Panc1 (cell line): ENCODE measurements around the gene SNTG2.

ENCODE experiments used
- POLR2AphosphoS5 ChIP-seq: IDR thresholded peaks from 2 replicates; pipeline ENCODE4 v1.6.1; 2012; ENCODE audit warnings: mild to moderate bottlenecking, low read depth, low read length, moderate library complexity
- SIN3A ChIP-seq: IDR thresholded peaks from 2 replicates; pipeline ENCODE4 v1.6.1; 2012; ENCODE audit warnings: low read depth, mild to moderate bottlenecking, low read length, moderate library complexity, borderline replicate concordance; ENCODE audit not compliant: insufficient read depth
- TF ChIP-seq, protein P1 (sequence below): fragments of 450-650 bp; IDR thresholded peaks from 2 replicates; pipeline ENCODE4 v1.5.1; 2017; ENCODE audit warnings: mild to moderate bottlenecking
- TF ChIP-seq, protein P2 (sequence below), 2 experiments: IDR thresholded peaks; 2 replicates each; pipeline ENCODE4 v1.6.1; 2011 to 2012; ENCODE audit warnings: low read depth in 2 of 2, control low read depth in 1 of 2, low read length in 1 of 2, mild to moderate bottlenecking in 1 of 2, moderate library complexity in 1 of 2; ENCODE audit not compliant: insufficient read depth in 1 of 2

DNA sequence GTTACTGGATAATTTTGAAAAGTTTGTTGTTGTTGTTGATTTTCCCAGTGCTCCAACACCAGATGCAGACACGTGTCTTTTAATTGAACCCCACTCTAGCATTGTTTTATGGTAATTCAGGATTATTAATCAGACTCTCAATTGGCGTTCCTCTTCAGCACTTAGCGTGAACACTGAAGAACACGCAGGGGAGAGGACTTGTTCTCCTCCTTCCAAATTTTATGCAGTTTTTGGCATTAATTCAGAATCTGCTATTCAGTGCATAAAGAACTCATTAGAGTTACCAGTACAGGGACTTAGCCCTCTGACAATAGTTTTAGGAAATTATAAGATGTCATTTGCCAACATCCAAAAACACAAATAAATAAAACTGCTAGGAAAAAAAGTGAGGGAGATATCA is 75.5 kb downstream of the SNTG2 start:
- TF ChIP-seq, protein P1, sequence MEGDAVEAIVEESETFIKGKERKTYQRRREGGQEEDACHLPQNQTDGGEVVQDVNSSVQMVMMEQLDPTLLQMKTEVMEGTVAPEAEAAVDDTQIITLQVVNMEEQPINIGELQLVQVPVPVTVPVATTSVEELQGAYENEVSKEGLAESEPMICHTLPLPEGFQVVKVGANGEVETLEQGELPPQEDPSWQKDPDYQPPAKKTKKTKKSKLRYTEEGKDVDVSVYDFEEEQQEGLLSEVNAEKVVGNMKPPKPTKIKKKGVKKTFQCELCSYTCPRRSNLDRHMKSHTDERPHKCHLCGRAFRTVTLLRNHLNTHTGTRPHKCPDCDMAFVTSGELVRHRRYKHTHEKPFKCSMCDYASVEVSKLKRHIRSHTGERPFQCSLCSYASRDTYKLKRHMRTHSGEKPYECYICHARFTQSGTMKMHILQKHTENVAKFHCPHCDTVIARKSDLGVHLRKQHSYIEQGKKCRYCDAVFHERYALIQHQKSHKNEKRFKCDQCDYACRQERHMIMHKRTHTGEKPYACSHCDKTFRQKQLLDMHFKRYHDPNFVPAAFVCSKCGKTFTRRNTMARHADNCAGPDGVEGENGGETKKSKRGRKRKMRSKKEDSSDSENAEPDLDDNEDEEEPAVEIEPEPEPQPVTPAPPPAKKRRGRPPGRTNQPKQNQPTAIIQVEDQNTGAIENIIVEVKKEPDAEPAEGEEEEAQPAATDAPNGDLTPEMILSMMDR: no peak
- TF ChIP-seq SIN3A (no peak), POLR2AphosphoS5 (no peak)
- TF ChIP-seq, protein P2, sequence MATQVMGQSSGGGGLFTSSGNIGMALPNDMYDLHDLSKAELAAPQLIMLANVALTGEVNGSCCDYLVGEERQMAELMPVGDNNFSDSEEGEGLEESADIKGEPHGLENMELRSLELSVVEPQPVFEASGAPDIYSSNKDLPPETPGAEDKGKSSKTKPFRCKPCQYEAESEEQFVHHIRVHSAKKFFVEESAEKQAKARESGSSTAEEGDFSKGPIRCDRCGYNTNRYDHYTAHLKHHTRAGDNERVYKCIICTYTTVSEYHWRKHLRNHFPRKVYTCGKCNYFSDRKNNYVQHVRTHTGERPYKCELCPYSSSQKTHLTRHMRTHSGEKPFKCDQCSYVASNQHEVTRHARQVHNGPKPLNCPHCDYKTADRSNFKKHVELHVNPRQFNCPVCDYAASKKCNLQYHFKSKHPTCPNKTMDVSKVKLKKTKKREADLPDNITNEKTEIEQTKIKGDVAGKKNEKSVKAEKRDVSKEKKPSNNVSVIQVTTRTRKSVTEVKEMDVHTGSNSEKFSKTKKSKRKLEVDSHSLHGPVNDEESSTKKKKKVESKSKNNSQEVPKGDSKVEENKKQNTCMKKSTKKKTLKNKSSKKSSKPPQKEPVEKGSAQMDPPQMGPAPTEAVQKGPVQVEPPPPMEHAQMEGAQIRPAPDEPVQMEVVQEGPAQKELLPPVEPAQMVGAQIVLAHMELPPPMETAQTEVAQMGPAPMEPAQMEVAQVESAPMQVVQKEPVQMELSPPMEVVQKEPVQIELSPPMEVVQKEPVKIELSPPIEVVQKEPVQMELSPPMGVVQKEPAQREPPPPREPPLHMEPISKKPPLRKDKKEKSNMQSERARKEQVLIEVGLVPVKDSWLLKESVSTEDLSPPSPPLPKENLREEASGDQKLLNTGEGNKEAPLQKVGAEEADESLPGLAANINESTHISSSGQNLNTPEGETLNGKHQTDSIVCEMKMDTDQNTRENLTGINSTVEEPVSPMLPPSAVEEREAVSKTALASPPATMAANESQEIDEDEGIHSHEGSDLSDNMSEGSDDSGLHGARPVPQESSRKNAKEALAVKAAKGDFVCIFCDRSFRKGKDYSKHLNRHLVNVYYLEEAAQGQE (IDR thresholded peaks at IDR 0.05; ENCODE audit: insufficient read depth in 1 of 2, low read depth in 2 of 2, low read length in 1 of 2): no peak
